GM13976 (cell line): ENCODE measurements around the gene CACNG8.
"Not testable (repeated sequence)": the region's sequence is repeated elsewhere in the genome, so short reads cannot be mapped to it uniquely, and the experiment has no call there.

Source experiments
- DNase-seq: peaks from one replicate; pipeline ENCODE4 v3.0.0; 2012; ENCODE audit warnings: low spot score
- CTCF ChIP-seq: IDR thresholded peaks from 2 replicates; pipeline ENCODE4 v1.5.1; 2012; ENCODE audit warnings: borderline replicate concordance, mild to moderate bottlenecking; ENCODE audit not compliant: insufficient read depth; ENCODE audit errors: extremely low read depth, missing control alignments, control extremely low read depth
- in situ Hi-C: fragments of 300-500 bp; cut with MboI; formaldehyde crosslinking; loops from one replicate; pipeline ENCODE4 v1.12.0; 2022; ENCODE audit warnings: low sequenced_read_pairs, mixed read lengths, inconsistent platforms; ENCODE audit not compliant: unreplicated experiment

Gene CACNG8

GRCh38 chr19:54029301-54029700 is 66.6 kb downstream of the CACNG8 start:
- DNase-seq, result no peak
- in situ Hi-C loops, result loop anchor here (10.0 kb wide), 1 partner anchor 184 kb away; no protein-coding TSS in a partner anchor
- TF ChIP-seq CTCF, result no peak

- in situ Hi-C loops, result loop anchor here (10.0 kb wide), 1 partner anchor 185 kb away; no protein-coding TSS in a partner anchor
- peak; percentile 65 for TF ChIP-seq CTCF
- DNase-seq, result peak; percentile 54
Observed at GRCh38 chr19:54029930-54030490, 67.3 kb downstream of the CACNG8 start.

GRCh38 chr19:54030895-54031586 is 68.3 kb downstream of the CACNG8 start:
- no peak for DNase-seq
- in situ Hi-C loops, result no loop called here
- no peak for TF ChIP-seq CTCF

GRCh38 chr19:54035215-54036178 is 72.8 kb downstream of the CACNG8 start:
- in situ Hi-C loops, result no loop called here
- DNase-seq, result no peak
- no peak for TF ChIP-seq CTCF

- DNase-seq, in situ Hi-C loops: not testable (repeated sequence)
Observed at GRCh38 chr19:54036542-54036941, 73.8 kb downstream of the CACNG8 start.
